ENCODE data around the gene NDUFAF8.

Gene NDUFAF8

GRCh38 chr17:81285179-81285878, 46.2 kb downstream of the NDUFAF8 start:
- H3K4me3 ChIP-seq (ENCODE audit: low read length) = no peak overlapping the region
- DNase-seq (ENCODE audit: low read depth) = no peak
- TF ChIP-seq CTCF (conservative IDR thresholded peaks at IDR 0.05; ENCODE audit: low read depth, low read length) = no peak

GRCh38 chr17:81285894-81286293, 46.8 kb downstream of the NDUFAF8 start:
- no peak for TF ChIP-seq CTCF (conservative IDR thresholded peaks at IDR 0.05; ENCODE audit: low read depth, low read length)
- DNase-seq (ENCODE audit: low read depth) = no peak
- no peak overlapping the region for H3K4me3 ChIP-seq (ENCODE audit: low read length)

GRCh38 chr17:81286491-81287145, 47.5 kb downstream of the NDUFAF8 start:
- H3K4me3 ChIP-seq (ENCODE audit: low read length) = no peak overlapping the region
- DNase-seq (ENCODE audit: low read depth) = no peak
- no peak for TF ChIP-seq CTCF (conservative IDR thresholded peaks at IDR 0.05; ENCODE audit: low read depth, low read length)

GRCh38 chr17:81287152-81287551, 48.0 kb downstream of the NDUFAF8 start:
- no peak for DNase-seq (ENCODE audit: low read depth)
- TF ChIP-seq CTCF (conservative IDR thresholded peaks at IDR 0.05; ENCODE audit: low read depth, low read length) = no peak
- H3K4me3 ChIP-seq (ENCODE audit: low read length) = no peak overlapping the region

- no peak for DNase-seq (ENCODE audit: low read depth)
- no peak overlapping the region for H3K4me3 ChIP-seq (ENCODE audit: low read length)
- TF ChIP-seq CTCF (conservative IDR thresholded peaks at IDR 0.05; ENCODE audit: low read depth, low read length) = no peak
Observed at GRCh38 chr17:81287741-81288430, 48.8 kb downstream of the NDUFAF8 start.

GRCh38 chr17:81288715-81289114, 49.6 kb downstream of the NDUFAF8 start:
- no peak overlapping the region for H3K4me3 ChIP-seq (ENCODE audit: low read length)
- no peak for DNase-seq (ENCODE audit: low read depth)
- TF ChIP-seq CTCF (conservative IDR thresholded peaks at IDR 0.05; ENCODE audit: low read depth, low read length) = no peak
